ENCODE results near the gene ADIPOR2.

DNA sequence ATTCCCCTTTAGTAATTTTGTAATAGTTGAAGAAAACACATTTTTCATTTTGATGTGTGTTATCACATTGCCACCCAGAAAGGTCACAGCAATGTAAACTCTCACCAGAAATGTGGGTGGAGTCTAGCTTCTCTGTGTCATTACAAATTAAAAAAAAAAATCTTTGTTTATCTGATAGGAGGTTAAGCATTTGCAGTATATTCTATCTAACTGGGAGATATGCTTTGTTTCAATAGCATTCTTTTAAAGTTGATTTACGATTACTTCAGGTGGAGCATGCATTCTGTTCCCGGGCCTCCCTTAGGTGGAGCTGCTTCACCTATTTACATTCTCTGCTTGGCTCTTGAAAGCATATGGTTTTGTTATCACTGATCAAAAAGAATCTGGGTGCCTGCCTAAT is 7.8 kb downstream of the ADIPOR2 start:
- TF ChIP-seq, protein P1, sequence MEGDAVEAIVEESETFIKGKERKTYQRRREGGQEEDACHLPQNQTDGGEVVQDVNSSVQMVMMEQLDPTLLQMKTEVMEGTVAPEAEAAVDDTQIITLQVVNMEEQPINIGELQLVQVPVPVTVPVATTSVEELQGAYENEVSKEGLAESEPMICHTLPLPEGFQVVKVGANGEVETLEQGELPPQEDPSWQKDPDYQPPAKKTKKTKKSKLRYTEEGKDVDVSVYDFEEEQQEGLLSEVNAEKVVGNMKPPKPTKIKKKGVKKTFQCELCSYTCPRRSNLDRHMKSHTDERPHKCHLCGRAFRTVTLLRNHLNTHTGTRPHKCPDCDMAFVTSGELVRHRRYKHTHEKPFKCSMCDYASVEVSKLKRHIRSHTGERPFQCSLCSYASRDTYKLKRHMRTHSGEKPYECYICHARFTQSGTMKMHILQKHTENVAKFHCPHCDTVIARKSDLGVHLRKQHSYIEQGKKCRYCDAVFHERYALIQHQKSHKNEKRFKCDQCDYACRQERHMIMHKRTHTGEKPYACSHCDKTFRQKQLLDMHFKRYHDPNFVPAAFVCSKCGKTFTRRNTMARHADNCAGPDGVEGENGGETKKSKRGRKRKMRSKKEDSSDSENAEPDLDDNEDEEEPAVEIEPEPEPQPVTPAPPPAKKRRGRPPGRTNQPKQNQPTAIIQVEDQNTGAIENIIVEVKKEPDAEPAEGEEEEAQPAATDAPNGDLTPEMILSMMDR (conservative IDR thresholded peaks at IDR 0.05; ENCODE audit: low read depth, low read length) = peak; percentile 15; the same call in 1 of the 2 replicates
- TF ChIP-seq EZH2phosphoT487 (IDR thresholded peaks at IDR 0.05; ENCODE audit: borderline replicate concordance, low read length) = no peak
- no peak for TF ChIP-seq EZH2 (IDR thresholded peaks at IDR 0.05; ENCODE audit: low read length, unreplicated experiment)

Data from PC-3 (cell line).